ENCODE measurements around the gene PLA2G2F. TPM values are rescaled to one million over a fixed set of nuclear protein-coding genes. Genes with fewer than 3 reads are reported as not detected.

The PLA2G2F gene
- total and polyA plus RNA-seq, 7 donors = 0.60 to 0.80 TPM; not detected in 5

GRCh38 chr1:20189664-20190063, 50.5 kb downstream of the PLA2G2F start:
- 93 to 96% methylated on average over 4 of the region's 4 CpGs for WGBS, 2 donors
- Histone ChIP-seq H3K36me3 (peaks cover 0 to 12% (median 0%) of the 10 kb centered on the region in 4 donors), H3K9me3 (no peaks in the 10 kb centered on the region), H3K27me3 (no peaks in the 10 kb centered on the region), H3K4me3 (no peak overlapping the region), H3K27ac (peak overlapping the region in 3 of 4 donors; percentile 95 to 99 (median 98)), H3K4me1 (peaks cover 0 to 93% (median 87%) of the 10 kb centered on the region in 4 donors)
- intact Hi-C loops (cut with DNase I) = loop anchor here (10.0 kb wide), 1 partner anchor 985 kb away; no protein-coding TSS in a partner anchor
- TF ChIP-seq POLR2AphosphoS5 (IDR thresholded peaks at IDR 0.05) = no peak
- no peak for TF ChIP-seq CTCF (IDR thresholded peaks at IDR 0.05)
- no peak for TF ChIP-seq POLR2A (IDR thresholded peaks at IDR 0.05)
- no peak for TF ChIP-seq EP300 (IDR thresholded peaks at IDR 0.05)
- no peak for DNase-seq

GRCh38 chr1:20190256-20191160, 51.4 kb downstream of the PLA2G2F start:
- no peak overlapping the region for H3K4me3 ChIP-seq
- no peaks in the 10 kb centered on the region for H3K9me3 ChIP-seq
- TF ChIP-seq POLR2AphosphoS5 (IDR thresholded peaks at IDR 0.05) (no peak), EP300 (IDR thresholded peaks at IDR 0.05) (no peak), POLR2A (IDR thresholded peaks at IDR 0.05) (no peak), CTCF (IDR thresholded peaks at IDR 0.05) (no peak)
- intact Hi-C loops (cut with DNase I) = no loop called here
- peaks cover 0 to 91% (median 85%) of the 10 kb centered on the region in 4 donors for H3K4me1 ChIP-seq
- DNase-seq = no peak
- 92 to 93% methylated on average over 19 of the region's 19 CpGs for WGBS, 2 donors
- H3K27ac ChIP-seq = peak overlapping the region in 3 of 4 donors; percentile 95 to 99 (median 98)
- no peaks in the 10 kb centered on the region for H3K27me3 ChIP-seq
- peaks cover 0 to 12% (median 0%) of the 10 kb centered on the region in 4 donors for H3K36me3 ChIP-seq

- TF ChIP-seq POLR2A (IDR thresholded peaks at IDR 0.05) = no peak
- no peak for TF ChIP-seq EP300 (IDR thresholded peaks at IDR 0.05)
- no peak for TF ChIP-seq CTCF (IDR thresholded peaks at IDR 0.05)
- TF ChIP-seq POLR2AphosphoS5 (IDR thresholded peaks at IDR 0.05) = no peak
- no peak overlapping the region for H3K4me3 ChIP-seq
- peaks cover 0 to 92% (median 81%) of the 10 kb centered on the region in 4 donors for H3K4me1 ChIP-seq
- DNase-seq = no peak
- peaks cover 0 to 12% (median 0%) of the 10 kb centered on the region in 4 donors for H3K36me3 ChIP-seq
- 91 to 94% methylated on average over 12 of the region's 12 CpGs for WGBS, 2 donors
- no peaks in the 10 kb centered on the region for H3K27me3 ChIP-seq
- intact Hi-C loops (cut with DNase I) = no loop called here
- peak overlapping the region in 3 of 4 donors; percentile 95 to 99 (median 98) for H3K27ac ChIP-seq
- H3K9me3 ChIP-seq = no peaks in the 10 kb centered on the region
Measured at GRCh38 chr1:20191266-20191825, 52.2 kb downstream of the PLA2G2F start.

- no peak overlapping the region for H3K4me3 ChIP-seq
- peaks cover 0 to 84% (median 71%) of the 10 kb centered on the region in 4 donors for H3K4me1 ChIP-seq
- DNase-seq = no peak
- H3K27ac ChIP-seq = peak overlapping the region; percentile 34 to 99 (median 96)
- H3K9me3 ChIP-seq = no peaks in the 10 kb centered on the region
- H3K27me3 ChIP-seq = no peaks in the 10 kb centered on the region
- WGBS, 2 donors = 83 to 90% methylated on average over 5 of the region's 5 CpGs
- intact Hi-C loops (cut with DNase I) = no loop called here
- H3K36me3 ChIP-seq = peaks cover 0 to 12% (median 0%) of the 10 kb centered on the region in 4 donors
- TF ChIP-seq POLR2AphosphoS5 (IDR thresholded peaks at IDR 0.05) (peak; percentile 43 to 84 (median 57)), EP300 (IDR thresholded peaks at IDR 0.05) (peak in 3 of 4 donors; percentile 44 to 93 (median 81)), CTCF (IDR thresholded peaks at IDR 0.05) (no peak), POLR2A (IDR thresholded peaks at IDR 0.05) (no peak)
Measured at GRCh38 chr1:20192364-20192763, 53.2 kb downstream of the PLA2G2F start.
